GM18858 (cell line): ENCODE measurements around the gene UXS1.

Experiments used
- ATAC-seq: cut with Tn5 transposase; IDR thresholded peaks from one replicate; pipeline ENCODE4 v1.9.1; 2021; ENCODE audit not compliant: unreplicated experiment

UXS1 gene

DNA sequence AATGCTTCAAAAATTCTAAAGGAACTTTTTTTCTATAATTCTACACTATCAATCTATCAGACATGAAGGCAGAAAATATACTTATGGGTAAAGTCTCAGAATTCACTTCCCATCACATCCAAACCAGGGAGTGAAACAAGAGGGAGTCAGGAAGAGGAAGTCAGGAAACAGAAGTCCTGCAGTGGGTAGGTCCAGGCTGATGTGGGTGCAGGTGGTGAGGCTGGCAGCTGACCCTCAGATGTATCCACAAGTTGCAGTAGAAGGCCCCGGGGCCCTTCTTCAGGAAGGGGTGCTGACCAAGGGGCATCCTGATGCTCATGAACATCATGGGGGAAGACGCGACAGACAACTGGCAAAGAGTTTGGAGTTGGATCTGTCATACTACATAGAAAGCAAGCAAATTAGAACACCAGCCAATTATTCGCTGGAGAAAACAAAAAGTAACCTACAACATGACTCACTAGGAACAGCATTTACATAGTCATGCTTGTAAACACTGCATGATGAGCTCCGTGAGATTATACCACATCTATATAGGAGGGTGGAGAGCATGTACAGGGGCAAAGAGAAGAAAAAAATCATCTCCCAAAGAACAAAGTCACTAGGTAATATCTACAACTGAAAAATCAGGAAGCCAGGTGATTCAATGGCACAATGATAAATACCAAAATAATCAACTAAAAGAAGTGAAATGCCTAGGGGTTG lies 4.2 kb downstream of the UXS1 start:
- ATAC-seq: no peak

GRCh38 chr2:106189325-106189724 lies 4.8 kb downstream of the UXS1 start:
- ATAC-seq: no peak

GRCh38 chr2:106187273-106187891 lies 6.7 kb downstream of the UXS1 start:
- no peak for ATAC-seq

- no peak for ATAC-seq
These were observed 8.5 kb downstream of the UXS1 start for GRCh38 chr2:106185475-106186184.

GRCh38 chr2:106184857-106185256 lies 9.2 kb downstream of the UXS1 start:
- no peak for ATAC-seq

DNA sequence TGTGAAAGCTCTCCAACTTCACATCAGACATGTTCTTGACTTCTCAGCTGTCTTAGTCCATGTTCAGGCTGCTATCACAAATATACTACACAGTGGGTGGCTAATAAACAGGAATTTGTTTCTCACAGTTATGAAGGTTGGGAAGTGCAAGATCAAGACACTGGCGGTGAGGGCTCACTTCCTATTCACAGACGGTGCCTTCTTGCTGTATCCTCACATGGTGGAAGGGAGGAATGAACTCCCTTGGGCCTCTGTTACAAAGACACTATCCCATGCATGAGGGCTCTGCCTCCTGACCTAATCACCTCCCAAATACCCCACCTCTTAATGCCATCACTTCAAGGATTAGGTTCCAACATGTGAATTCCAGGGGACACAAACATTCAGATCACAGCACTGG lies 9.7 kb downstream of the UXS1 start:
- ATAC-seq: no peak

DNA sequence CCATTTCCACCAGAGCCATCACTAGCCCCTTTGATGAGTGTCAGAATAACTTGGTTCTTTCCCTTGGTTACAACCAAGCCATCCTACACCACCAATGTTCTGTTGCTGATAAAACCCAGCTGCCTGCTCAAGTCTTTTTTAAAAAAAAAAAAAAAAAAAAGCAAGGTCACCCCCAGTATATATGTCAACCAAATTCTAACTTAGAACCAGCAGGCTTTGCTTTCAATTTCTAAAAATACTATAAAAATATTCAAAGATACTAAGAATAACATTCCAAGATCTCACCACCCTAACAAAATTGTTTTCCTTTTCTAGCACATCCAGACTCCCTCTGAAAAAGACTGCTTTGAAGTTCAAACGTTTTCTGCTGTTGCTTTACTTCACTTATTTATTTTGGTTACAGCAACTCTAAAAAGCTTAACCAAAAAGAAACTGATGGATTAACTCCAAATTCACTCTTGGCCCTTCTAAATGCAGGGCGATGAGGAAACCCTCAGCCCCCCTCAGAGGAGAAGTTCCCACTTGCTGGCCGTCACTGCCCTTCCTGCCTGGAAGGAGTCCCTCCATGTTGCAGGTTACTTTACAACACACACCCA lies 10.9 kb downstream of the UXS1 start:
- no peak for ATAC-seq

GRCh38 chr2:106181064-106181463 lies 13.0 kb downstream of the UXS1 start:
- no peak for ATAC-seq

DNA sequence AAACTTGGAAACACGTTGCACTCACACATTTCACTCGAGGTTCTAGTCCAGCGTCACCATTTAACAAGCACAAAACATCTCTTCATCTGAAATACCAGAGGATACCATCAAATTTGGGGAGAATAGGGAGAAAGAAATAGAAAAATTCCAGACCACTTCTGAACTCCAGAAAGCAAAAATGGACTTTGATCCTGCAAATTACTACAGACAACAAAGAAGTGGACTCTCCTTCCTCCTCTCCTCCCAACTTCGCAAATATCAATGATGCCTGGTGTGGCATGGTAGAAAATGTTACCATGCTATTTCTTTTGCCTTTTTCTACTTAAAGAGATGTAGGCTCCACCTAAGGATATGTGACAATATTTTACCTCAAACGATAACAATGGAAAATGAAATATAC lies 13.5 kb downstream of the UXS1 start:
- ATAC-seq: no peak

DNA sequence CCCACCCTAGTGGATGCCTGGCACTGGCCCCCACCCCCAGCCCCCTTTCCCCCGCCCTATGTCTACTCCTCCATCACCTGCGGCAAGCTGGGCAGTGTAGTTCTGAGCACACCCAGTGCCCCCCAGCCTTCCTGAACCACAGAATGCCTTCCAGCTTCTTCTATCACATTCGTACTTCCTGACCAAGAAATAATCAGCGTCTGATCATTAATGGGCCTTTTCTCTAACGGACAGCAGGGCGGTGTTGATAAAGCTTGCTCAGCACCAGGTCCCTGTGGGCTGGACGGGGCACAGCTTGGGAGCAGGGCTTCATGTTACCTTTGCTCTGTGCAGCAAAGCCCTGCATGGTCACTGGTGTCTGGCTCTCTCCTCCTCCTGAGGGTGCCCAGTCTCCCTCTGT lies 15.4 kb downstream of the UXS1 start:
- no peak for ATAC-seq

DNA sequence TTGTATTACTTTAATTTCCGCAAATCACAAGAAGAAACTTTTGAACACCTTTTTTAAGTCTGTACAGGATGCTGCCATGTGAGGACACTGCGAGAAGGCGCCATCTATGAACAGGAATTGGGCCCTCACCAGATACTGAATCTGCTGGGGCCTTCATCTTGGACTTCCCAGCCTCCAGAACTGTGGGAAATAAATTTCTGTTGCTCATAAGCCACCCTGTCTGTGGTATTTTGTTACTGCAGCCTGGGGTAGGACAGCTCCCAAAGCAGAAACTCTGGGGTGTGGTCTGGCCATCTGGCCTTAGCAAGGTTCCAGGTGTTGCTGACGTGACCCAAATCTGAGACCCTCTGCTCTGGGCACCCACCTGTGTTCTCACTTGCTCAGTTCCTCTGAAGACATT lies 16.5 kb downstream of the UXS1 start:
- no peak for ATAC-seq

- ATAC-seq: no peak
These were observed 17.5 kb downstream of the UXS1 start for GRCh38 chr2:106176446-106177099.

DNA sequence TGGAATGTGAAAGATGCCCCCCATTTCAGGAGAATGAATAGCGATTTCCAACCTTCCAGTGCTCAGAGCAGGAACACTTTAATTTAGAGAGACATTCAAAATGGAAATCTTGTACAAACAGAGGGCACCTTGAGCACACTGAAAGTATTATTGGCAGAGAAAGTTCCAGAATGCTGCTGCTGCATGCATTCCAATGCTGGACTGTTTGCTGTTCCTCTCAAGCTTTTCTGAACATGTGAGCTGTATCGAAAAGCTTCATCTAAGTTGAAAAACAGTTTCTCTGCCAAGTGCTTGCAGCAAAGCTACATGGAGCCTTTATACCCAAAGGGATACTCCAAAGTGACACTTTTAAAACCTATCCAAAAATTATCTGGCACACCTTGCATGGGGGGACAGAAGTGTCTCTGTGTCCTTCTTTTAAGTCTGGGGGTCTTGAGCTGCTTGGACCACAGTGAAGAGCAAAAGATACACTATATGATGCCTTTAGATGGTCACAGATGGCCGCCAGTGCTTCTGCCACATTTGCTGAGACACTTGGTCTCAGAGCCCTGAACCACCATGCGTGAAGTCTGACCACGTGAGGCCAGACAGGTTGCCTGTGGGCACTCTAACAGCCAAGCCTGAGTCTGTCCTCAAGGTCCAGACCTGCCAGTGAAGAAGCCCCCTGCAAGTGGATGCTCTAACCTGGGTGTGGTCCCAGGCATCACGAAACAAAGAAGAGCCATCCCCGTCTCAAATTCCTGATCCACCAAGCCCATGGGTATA lies 18.8 kb downstream of the UXS1 start:
- no peak for ATAC-seq

DNA sequence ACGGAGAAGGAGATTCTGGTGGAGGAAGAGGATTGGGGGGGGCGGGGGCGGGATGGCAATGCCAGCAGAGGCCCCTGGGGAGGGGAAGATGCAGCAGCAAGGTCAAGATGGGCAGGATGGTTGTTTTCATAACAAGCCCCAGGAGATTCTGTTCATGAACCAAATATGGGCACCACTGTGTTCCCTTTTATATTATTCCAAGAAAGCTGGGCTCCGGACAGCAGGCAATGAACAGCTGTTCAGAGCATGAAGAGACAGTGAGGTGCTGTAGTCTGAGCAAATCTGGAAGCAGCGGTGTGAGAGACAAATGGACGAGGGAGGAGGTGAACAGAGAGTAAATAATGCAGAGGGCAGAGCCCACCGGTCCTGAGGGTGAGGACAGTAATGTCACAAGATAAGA lies 20.0 kb downstream of the UXS1 start:
- ATAC-seq: no peak

- no peak for ATAC-seq
These were observed 21.5 kb downstream of the UXS1 start for GRCh38 chr2:106172649-106173048.

DNA sequence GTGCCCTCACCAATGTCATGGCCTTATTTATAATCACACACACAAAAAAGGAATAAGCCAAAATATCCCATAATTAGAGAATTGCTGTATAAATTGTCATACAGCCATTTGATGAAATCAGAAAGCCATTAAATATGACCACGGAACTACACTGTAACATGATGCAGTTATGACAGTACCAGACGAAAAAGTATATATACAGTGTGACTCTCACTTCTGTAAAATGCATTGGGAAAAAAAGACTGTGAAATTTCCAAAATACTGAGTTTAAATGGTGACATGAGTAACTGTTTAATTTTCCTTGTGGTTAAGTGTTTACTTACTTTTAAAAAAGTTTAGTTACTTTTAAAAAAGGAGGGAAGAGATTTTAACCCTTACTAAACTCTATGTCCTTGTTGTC lies 25.4 kb downstream of the UXS1 start:
- ATAC-seq: no peak

GRCh38 chr2:106167067-106167466 lies 27.0 kb downstream of the UXS1 start:
- no peak for ATAC-seq

DNA sequence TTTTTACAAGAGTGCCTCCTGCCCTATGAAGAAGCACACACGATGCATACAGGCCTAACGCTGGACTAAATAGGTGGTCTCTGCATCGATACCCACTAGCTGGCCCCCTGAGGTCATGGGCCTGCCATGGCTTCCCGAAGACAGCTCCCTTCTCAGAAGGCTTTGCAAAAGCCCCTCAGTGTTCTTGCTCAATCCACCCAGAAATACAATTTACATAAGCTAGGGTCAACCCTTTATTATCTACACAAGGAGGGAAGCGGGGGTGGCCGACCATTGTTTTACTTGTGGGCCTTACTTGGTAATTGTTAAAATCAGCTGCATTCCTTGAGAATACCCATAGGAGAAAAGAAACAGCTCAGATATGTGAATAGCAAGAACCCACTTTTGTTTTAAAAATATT lies 28.5 kb downstream of the UXS1 start:
- ATAC-seq: no peak

DNA sequence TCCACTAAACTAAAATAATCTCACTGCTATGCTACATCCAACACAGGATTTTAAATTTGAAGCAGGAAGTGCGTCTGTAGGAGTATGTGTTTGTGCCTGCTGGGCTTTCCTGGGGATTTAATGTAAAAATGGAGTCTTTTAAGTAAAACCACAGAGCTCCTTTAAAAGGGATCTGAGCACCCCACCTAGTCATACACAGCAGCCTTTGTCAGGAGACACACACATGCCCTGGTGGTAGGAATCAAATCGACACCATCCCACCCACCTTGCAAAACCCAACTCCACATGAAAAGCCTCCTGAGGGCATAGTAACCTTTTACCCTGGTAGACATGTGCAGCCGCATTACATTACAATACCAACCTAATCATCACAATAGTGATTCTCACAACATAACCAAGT lies 29.1 kb downstream of the UXS1 start:
- ATAC-seq: no peak

DNA sequence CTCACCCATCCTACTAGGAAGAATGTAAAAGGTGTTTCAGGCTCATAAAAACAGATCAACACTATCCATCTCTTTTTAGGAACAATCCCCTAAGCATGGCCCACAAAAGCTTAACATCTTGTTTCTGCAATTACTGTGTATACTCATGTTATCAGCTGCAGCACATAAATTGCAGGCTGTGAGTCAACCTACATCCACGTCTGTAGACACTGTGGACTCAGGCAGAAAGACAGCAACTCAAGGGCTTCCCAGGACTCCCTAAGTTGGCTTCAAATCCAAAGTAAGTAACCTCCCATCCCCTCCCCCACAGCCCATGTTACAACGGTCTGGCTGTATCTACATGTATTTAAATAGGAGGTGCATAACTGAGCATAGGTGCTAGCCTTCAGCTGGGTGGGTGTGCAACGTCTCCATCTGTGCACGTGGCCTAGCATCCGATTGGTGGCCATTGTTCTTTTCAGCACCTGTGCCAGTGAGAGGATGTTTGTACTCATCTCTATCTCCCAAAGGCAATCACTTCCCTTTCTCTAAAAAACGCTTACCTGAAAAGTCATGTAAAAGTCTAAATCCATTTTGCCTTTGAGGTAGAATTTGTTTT lies 30.1 kb downstream of the UXS1 start:
- ATAC-seq: no peak
